Vagina (tissue), 2 donors: ENCODE results near the gene KYAT1.

Experiments
- CTCF ChIP-seq, 3 experiments: fragments of 450-650 bp in 2 of 3; fragments of 200-600 bp in 1 of 3; sonication (generic) in 1 of 3; IDR thresholded peaks; one replicate each; pipeline ENCODE4 v1.5.1; 2017 to 2019; ENCODE audit warnings: antibody characterized with exemption in 3 of 3, mild to moderate bottlenecking in 2 of 3, moderate library complexity in 2 of 3
- POLR2A ChIP-seq, 2 donors: fragments of 450-650 bp; IDR thresholded peaks; one replicate each; pipeline ENCODE4 v1.6.1; 2017; ENCODE audit warnings: antibody characterized with exemption in 2 of 2, mild to moderate bottlenecking in 2 of 2, moderate library complexity in 2 of 2
- POLR2AphosphoS5 ChIP-seq, 2 donors: sonication (generic); formaldehyde crosslinking; IDR thresholded peaks; one replicate each; pipeline ENCODE4 v1.9.0; 2017; ENCODE audit warnings: antibody characterized with exemption in 2 of 2, mild to moderate bottlenecking in 2 of 2, low read depth in 1 of 2; ENCODE audit not compliant: insufficient read depth in 1 of 2

GRCh38 chr9:128892221-128892921 is 10.6 kb upstream of the KYAT1 start:
- TF ChIP-seq POLR2A (IDR thresholded peaks at IDR 0.05) (no peak), CTCF (IDR thresholded peaks at IDR 0.05) (no peak), POLR2AphosphoS5 (IDR thresholded peaks at IDR 0.05; ENCODE audit: insufficient read depth in 1 of 2, low read depth in 1 of 2) (peak; percentile 96 to 97)
